Measurements from ENCODE around the gene AP3S2.
A peak's percentile ranks its signal among the peaks of the same experiment; 100 is the strongest.
"Not testable (repeated sequence)": the region's sequence is repeated elsewhere in the genome, so short reads cannot be mapped to it uniquely, and the experiment has no call there.

The AP3S2 gene

GRCh38 chr15:89903015-89903857, 9.4 kb upstream of the AP3S2 start:
- DNase-seq, result no peak

- no peak for DNase-seq
Observed at GRCh38 chr15:89900849-89901248, 7.1 kb upstream of the AP3S2 start.

GRCh38 chr15:89899951-89900567, 6.3 kb upstream of the AP3S2 start:
- no peak for DNase-seq

DNA sequence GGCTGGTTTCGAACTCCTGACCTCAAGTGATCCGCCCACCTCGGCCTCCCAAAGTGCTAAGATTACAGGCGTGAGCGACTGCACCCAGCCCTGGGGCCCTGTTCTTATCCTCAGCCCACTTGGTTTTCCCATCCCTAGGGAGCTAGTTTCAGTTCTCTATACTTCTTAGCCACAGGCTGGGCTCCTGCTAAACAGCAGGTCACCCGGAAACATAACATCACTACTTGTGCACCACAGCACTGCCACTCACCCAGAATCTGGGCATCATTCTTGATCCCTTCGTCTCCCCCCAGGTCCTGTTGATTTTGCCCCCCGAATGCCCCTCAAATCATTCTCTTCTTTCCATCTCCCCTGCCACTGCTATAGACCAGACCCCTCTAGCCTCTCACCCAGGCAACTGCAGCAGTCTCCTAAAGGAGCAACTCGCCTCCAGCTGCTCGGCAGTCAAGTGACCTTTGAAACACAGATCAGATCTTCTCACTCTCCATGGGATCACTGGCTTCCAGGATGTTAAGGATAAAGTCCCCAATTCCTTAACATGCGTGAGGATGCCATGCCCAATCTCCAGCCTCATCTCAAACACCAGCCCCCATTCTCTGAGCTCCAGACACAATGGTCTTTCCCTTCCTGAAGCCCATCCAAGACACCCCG, 5.6 kb upstream of the AP3S2 start:
- DNase-seq, result no peak

- DNase-seq, result peak; percentile 25 to 27
Observed at GRCh38 chr15:89898614-89899294, 5.0 kb upstream of the AP3S2 start.

DNA sequence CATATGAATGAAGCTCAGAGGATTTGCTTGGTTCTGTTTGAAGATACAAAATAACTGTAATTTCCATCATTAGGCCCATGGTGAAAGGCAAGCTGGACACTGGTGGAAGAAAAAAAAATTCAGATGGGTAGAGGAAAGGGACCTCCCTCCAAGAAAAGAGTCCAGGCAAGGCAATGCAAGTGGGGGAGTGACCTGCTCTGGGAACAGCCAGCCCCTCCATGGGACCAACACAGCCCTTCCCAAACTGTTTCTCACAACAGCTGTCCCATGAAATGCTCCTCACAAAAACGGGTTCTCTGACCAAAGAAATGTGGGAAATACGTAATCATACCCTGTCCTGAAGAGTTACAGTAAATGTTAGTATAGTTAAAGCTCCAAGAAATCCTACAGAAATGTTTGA, 4.4 kb upstream of the AP3S2 start:
- no peak for DNase-seq

GRCh38 chr15:89893027-89893426, 767 bp downstream of the AP3S2 start:
- no peak for DNase-seq

DNA sequence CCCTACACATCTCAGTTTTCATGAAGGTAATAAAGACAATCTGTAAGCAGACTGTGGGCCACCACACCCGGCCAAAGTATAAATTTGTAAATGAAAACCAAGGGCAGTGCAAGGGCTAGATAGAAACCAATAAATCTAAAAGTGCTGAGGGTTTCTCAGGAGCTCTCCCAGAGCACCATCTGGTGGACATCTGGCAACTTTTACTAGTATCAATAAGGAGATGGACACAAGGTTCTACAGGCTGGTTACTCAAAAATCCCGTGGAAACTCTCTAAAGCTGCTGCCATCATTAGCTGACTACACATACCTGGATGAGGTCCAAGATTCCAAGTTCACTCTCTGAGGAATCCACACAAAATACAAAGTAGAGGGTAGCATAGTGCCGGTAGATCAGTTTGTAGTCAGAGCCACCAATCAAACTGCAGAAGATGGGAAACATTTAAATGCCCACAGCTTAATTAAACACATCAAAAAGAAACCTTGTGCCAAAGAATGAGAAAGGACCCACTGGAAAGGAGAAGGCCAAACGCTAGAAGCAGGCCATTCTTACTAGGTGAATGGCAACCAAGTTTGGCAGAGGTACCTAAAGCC, 5.5 kb downstream of the AP3S2 start:
- DNase-seq, result no peak

- DNase-seq, result no peak
Observed at GRCh38 chr15:89885611-89886010, 8.2 kb downstream of the AP3S2 start.

DNA sequence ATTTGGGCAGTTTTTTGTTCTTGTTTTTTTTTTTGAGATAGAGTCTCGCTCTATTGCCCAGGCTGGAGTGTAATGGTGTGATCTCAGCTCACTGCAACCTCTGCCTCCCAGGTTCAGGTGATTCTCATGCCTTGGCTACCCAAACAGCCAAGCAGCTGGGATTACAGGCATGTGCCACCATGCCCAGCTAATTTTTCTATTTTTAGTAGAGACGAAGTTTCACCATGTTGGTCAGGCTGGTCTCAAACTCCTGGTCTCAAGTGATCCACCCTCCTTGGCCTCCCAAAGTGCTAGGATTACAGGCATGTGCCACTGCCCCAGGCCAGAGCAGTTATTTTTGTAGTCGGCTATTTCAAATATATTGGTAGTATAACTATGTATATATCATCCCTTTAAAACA, 8.6 kb downstream of the AP3S2 start:
- DNase-seq, result not testable (repeated sequence)

- DNase-seq, result no peak
Observed at GRCh38 chr15:89883518-89883917, 10.3 kb downstream of the AP3S2 start.

DNA sequence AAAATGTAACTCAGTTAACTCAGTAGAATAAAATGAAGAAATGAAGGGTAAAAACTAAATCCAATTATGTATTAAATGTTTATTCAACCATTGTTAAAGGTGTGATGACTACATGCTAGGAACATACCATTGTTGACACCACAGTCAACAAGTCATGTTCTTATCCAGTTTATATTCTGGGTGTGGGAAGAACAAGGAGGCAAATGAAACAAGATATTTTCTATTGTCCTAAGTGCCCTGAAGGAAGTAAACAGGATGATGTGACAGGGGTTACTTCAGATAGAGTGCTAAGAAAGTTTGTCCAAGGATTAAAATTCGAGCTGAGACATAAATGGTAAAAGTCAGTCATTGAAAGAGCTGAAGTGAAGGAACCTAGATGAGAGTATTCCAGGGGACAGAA, 13.1 kb downstream of the AP3S2 start:
- no peak for DNase-seq

GRCh38 chr15:89878323-89878722, 15.5 kb downstream of the AP3S2 start:
- no peak for DNase-seq

DNA sequence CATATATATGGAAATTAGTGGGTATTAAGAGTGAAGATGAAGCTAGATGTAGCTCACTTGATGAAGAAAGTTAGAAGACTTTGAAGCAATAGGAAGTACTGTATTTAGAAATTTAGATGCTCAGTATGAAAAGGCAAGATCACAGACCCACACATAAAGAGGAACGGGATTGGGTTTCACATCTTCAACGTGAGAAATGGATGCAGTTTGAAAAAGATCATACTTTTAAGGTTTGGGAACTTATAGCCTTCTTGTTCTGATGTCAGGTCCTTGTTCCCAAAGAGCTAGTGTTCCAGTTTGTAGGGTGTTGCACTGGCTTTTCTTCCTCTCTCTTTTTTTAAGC, 16.7 kb downstream of the AP3S2 start:
- DNase-seq, result no peak

DNA sequence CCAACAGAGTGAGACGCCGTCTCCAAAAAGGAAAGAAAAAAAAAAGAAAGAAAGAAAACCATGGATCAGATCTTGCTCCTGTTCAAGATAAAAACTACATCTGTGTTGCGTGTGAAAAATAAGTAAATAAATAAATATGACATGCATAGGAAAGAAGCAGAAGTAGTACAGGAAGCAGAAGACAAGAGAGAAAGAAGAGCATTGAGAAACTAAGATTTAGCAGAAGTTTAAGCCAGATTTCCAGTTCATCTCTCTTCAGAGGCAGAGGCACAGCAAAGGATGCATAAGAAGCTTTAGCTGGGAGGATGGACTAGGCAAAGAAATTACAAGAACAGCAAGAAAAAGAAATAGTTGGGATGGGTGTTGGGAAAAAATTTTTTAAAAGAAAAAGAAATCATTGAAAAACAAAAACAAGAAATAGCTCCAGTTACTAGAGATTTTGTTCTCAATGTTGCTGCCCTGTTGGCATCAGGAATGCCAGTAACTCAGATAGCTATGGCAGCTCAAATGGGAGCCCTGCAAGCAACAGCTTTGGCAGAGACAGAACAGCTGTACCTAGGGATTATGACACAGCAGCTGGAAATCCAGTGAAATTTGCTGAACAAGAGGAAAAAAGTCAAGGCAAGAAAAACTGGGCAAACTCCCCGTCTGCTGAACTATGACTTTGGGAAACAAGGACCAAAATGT, 17.3 kb downstream of the AP3S2 start:
- no peak for DNase-seq

- DNase-seq, result no peak
Observed at GRCh38 chr15:89875741-89876140, 18.1 kb downstream of the AP3S2 start.

- peak; percentile 79 to 80 for DNase-seq
Observed at GRCh38 chr15:89874926-89875564, 18.7 kb downstream of the AP3S2 start.

GRCh38 chr15:89870688-89871288, 23.0 kb downstream of the AP3S2 start:
- no peak for DNase-seq

DNA sequence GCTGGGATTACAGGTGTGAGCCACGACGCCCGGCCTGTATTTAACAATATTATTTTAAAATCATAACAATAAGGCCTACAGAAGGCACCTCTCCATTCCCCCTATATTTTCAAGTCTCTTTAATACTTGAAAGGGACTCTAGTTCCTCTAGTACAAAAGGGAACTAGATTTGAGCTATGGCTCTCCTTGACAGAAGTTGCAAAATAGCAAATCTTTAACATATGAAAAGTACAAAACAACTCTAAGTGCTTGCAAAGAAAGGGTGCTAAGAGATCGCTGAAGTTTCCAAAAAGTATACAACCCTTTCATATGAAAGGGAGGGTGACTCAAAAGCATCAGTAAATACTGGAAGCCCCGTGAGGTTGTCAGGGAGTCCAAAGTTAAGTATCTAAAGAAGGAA, 23.8 kb downstream of the AP3S2 start:
- DNase-seq, result no peak

GRCh38 chr15:89869490-89869889, 24.3 kb downstream of the AP3S2 start:
- DNase-seq, result not testable (repeated sequence)

- DNase-seq, result no peak
Observed at GRCh38 chr15:89864958-89865739, 28.6 kb downstream of the AP3S2 start.
